Sciatic nerve (tissue), 2 donors: ENCODE results near the gene LEMD3. TPM values are rescaled to one million over a fixed set of nuclear protein-coding genes. Genes with fewer than 3 reads are reported as not detected.

Source experiments
- ATAC-seq: fragments of 200-7000 bp; cut with Tn5 transposase; one replicate; pipeline ENCODE4 v1.9.1; 2020; ENCODE audit warnings: mild to moderate bottlenecking, moderate library complexity
- DNase-seq: peaks from one replicate; pipeline ENCODE4 v3.0.0-alpha.2; 2020; ENCODE audit warnings: low spot score
- intact Hi-C: fragments of 100-400 bp; cut with DNase I; formaldehyde crosslinking; loops from one replicate; pipeline ENCODE4 v1.14.2; 2022
- total RNA-seq: library from RNA; stranded (reverse); fragmentation: NEBNext Ultra II Directional; extraction: Animal tissue kit (Norgen Biotek cat#: 25700); gene quantifications from one replicate; pipeline ENCODE4 v1.2.1, GENCODE V29; 2021
- donor health status: DM: no; HTN: no; CAD: no.
- donor health status: DM: no; HTN: no; CAD: no.

Gene LEMD3
- total RNA-seq: 33.7 TPM

DNA sequence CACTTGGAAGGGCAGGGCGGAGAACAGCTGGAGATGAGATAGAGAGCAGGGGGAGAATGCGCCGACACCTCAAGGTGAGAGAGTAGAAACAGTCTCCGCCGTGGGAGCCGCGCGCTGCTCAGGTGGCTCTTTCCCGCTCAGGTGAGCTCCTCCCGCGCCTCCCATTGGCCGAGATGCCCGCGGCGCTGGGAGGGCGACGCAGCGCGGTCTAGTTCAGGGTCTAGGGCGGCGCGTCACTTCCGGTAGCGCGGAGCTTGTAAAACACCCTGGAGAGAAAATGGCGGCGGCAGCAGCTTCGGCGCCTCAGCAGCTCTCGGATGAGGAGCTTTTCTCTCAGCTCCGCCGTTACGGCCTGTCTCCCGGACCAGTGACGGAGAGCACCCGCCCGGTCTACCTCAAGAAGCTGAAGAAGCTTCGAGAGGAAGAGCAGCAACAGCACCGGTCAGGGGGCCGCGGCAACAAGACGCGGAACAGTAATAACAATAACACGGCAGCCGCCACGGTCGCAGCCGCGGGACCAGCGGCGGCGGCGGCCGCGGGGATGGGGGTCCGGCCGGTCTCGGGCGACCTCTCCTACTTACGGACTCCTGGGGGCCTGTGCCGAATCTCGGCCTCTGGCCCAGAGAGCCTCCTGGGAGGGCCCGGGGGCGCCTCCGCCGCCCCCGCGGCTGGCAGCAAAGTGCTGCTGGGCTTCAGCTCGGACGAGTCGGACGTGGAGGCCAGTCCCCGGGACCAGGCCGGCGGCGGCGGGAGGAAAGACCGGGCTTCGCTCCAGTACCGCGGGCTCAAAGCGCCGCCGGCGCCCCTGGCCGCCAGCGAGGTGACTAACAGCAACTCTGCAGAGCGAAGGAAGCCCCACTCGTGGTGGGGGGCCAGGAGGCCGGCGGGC lies at the start of gene LEMD3:
Gene LEMD3, plus strand, starts transcription at position 264 of the 889 bp plus-strand sequence. Its CDS starts 14 bp downstream, at position 278.
- DNase-seq: peak; percentile 95
- intact Hi-C loops: no loop called here
- peak; percentile 98 for ATAC-seq

DNA sequence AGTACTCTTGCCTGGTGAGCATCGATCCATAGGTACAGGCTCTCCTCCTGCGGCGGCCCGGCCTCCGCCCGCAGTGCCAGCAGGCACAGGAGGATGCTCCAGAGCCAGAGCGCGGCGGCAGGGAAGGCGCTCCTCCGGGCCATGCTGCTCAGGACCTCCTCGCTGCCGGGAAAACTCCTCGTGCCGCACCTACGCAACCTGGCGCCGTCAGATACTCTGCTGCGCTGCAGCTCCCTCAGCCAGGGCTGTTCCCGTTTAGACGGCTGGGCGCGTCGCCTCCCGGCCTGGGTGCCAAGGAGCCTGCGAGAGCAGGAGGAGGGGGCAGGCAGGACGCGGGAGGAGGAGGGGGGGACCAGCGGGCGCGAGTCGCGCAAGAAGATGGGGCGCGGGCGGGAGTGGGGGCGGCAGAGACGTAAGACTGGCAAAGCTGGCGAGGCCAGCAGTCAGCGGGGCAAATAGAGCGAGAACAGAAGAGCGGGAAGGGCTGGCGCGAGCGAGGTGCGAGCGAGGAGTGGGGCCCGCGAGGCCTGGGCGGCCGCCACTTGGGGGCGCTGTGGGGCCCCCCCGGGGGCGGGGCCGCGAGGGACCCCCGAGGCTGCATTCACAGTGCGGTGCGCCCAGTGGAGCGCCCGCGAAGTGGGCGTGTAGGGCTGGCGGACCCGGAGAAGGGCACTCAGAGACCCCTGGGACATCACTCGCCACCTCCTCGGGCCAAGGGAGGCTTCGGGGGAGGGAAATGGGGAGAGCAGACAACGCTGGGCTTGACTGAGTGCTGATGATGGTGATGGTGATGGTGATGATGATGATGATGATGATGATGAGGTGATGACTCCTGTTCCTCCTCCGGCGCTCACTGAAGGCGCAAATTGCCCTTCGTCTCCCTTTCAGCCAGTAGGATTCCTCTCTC lies 48.1 kb upstream of the LEMD3 start, which contains the start of gene WIF1:
Gene WIF1, minus strand, starts transcription at position 257 of the 907 bp plus-strand sequence. Its CDS starts 114 bp downstream, at position 143.
- intact Hi-C loops: no loop called here
- no peak for ATAC-seq
- no peak for DNase-seq

DNA sequence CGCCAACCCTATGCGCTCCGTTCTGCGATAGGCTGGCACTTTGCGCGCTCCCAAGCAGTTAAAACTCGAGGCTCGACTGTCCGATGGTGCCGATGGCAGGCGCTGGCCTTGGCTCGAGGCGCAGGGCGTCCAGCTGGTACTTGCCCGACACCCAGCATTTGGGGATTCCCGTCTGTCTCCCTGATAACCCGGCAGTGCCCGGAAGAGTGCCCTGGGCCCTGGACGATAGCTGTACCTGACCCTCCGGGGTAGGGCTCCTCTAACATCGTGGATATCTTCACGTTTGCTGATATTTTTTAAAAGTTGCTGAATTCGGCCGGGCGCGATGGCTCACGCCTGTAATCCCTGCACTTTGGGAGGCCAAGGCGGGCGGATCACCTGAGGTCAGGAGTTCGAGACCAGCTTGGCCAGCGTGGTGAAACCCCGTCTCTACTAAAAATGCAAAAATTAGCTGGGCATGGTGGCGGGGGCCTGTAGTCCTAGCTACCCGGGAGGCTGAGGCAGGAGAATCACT lies 47.4 kb upstream of the LEMD3 start:
- no peak for DNase-seq
- intact Hi-C loops: no loop called here
- no peak for ATAC-seq

DNA sequence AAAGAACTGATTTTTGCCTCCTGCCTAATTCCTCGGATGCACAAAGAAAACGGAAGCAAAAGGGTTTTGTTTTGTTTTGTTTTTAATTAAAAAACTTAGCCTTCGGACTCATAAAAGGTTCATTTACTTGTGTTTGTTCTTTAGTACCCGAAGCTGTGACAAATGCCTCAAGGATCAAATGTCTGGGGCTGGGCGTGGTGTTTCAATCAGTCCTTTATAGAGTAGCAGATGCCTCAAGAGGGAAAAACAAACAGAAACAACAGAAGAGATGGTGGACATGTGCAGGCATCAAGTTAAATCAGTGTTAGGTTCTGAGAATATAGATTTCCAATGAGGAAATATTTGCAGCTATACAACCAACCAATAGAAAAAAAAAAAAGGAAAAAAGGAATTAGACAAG lies 46.7 kb upstream of the LEMD3 start:
- intact Hi-C loops: no loop called here
- ATAC-seq: no peak
- DNase-seq: no peak

DNA sequence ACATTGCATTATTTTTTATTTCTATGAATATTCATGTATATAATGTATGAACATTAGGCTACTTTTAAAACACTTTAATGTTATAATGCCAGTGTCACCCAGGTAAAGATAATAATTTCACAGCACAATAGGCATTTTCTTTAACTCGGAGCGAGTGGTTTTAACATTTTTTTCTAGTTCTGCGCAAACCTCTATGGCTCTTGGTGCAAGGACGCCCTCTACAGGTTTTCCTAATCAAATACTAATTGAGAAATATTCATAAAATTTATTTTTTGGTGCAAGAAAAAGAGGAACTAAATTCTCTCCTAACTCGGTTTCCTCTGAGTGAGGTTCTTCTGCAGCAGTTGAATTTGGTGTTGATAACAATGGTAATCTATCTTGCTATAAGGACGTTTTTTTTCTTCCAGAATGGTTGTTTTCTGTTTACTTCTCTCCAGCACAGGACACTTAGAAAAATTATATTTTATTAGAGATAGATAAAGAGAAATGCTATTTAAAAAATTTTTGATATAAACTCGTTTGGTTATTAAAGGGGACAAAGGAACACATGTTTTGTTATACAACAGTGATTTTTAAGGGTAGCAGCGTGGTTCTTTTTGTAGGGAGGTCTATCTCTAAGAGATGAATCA lies 45.8 kb upstream of the LEMD3 start:
- no peak for ATAC-seq
- intact Hi-C loops: no loop called here
- no peak for DNase-seq

DNA sequence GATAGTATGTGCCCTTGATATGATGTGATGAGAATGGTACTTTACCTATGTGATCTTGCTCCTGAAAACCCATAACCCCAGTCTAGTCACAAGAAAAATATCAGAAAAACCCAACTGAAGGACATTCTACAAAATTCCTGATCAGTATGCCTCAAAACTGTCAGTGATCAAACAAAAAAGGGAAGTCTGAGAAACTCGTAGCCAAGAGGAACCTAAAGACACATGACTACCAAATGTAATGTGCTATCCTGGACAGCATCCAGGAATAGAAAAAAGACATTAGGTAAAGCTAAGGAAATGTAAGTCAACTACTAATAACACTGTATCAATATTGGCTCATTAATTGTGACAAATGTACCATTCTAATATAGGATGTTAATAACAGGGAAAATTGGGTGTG lies 44.1 kb upstream of the LEMD3 start:
- intact Hi-C loops: no loop called here
- ATAC-seq: no peak
- no peak for DNase-seq

DNA sequence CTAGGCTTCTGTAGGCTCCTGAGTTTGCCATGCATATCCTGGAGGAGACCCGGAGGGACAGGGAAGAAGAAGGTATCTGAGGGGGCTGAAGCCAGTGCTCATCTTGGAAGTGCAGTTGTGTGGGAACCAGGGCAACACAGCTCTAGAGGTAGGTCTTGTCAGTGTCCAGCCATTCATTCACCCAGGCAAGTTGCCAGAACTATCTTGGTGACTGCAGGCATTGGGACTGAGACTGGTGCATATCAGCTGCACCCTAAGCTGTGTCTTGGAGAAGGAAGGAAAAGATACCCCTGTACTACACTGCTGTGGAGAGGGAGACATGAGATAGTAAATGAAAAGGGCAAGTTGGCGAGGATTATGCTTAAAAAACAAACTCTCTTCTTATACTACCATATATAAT lies 43.4 kb upstream of the LEMD3 start:
- intact Hi-C loops: no loop called here
- no peak for DNase-seq
- ATAC-seq: no peak

DNA sequence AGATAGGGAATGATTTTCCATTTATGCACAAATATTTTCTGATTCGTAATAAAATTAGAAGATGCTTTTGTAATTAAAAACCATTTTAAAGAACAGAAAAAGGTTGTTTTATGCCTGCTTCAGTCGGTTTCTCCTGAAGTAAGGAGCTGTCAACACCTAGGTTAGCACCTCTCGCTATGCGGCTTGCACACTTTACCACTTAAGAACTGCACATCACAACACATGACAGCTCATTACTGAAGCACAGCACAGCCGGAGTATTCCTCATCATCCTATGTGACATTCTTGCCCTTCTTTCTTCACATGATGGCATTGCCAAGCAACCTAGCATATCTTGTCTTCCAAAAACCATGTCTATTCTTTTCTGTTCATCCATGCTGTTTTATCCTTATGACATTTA lies 42.9 kb upstream of the LEMD3 start:
- DNase-seq: no peak
- intact Hi-C loops: no loop called here
- no peak for ATAC-seq

DNA sequence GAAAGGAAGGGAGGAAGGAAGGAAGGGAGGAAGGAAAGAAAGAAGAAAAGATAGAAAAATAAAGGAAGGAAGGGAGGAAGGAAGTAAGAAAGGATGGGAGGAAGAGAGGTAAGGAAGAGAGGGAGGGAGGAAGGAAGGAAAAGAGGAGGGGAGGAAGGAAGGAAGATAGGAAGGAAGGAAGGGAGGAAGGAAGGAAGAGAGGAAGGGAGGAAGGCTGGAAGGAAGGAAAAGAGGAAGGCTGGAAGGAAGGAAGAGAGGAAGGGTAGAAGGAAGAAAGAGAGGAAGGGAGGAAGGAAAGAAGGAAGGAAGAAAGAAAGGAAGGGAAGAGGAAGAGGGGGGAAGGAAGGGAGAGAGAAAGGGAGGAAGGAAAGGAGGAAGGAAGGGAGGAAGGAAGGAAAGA lies 35.5 kb upstream of the LEMD3 start:
- DNase-seq (no peak), ATAC-seq (no peak)
- intact Hi-C loops: no loop called here

DNA sequence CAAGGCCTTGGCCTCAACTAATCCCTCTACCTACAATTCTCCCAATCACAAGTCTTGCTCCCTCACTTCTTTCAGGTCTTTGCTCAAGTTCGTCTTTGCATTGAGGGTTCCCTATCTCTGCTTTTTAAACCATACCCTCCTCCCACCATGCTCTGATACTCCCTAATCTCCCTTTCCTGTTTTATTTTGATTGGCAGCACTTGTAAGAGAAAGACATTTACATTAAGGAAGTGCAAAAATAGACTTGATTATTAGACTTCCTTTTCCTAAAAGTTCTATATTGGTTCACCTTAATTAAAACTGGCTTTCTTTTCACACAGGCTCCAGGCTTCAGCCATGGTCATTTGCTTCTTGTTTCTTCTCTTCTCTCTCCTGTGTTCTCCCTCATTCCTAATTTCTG lies 30.0 kb upstream of the LEMD3 start:
- intact Hi-C loops: no loop called here
- no peak for DNase-seq
- ATAC-seq: no peak

DNA sequence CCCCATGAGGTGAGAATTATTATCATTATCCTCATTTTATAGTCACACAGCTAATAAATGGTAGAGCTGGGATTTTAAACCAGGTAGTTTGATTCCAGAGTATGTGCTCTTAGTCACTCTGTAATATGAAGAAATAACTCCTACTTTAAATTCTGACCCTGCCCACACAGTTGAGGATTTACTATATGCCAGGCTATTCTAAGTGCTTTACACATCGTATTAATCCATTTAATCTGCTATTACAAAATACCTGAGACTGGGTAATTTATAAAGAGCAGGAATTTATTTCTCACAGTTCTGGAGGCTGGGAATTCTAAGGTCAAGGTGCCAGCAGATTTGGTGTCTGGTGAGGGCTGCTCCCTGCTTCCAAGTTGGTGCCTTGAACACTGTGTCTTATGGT lies 28.6 kb upstream of the LEMD3 start:
- no peak for ATAC-seq
- DNase-seq: no peak
- intact Hi-C loops: no loop called here

DNA sequence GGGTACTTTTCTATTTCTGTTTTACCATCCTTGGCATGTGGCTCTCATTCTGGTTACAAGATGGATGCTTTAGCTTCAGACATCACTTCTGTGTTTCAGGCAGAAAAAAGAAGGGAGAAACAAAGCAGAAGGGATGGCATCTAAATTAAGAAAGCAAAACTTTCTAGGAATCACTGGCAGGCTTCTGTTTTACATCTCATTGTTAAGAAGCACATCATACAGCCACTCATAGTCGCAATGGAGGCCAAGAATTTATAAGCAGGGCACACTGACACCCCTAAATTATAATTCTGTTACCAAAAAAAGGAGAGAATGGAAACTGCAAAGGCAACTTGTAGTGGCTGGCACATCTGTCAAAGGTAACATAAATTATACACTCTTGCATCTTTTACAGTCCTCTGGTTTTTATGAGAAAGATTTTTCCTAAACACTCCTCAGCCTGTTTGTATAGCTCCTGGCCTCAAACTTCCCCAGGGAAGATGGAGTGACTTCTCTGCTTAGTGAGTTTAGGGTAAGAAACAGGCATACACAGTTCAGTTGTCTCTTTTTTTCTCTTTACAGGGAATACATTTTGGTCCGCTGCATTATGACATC lies 22.0 kb upstream of the LEMD3 start:
- intact Hi-C loops: no loop called here
- no peak for ATAC-seq

DNA sequence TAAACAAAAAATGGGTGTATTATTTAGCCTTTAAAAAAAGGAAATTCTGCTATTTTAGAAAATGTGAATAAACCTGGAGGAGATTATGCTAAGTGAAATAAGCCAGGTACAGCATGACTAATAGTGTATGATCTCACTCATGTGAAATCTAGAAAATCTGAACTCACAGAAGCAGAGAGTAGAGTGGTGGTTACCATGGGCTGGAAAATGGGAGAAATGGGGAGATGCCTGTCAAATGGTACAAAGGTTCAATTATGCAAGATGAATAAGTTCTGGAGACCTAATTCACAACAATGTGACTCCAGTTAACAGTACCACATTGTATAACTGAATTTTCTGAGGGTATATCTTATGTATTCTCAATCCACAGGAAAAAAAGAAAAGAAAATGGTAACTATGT lies 17.4 kb upstream of the LEMD3 start:
- intact Hi-C loops: no loop called here
- ATAC-seq (no peak), DNase-seq (no peak)

More for the DNA sequence above, 22.0 kb upstream of the LEMD3 start:
- no peak for DNase-seq

DNA sequence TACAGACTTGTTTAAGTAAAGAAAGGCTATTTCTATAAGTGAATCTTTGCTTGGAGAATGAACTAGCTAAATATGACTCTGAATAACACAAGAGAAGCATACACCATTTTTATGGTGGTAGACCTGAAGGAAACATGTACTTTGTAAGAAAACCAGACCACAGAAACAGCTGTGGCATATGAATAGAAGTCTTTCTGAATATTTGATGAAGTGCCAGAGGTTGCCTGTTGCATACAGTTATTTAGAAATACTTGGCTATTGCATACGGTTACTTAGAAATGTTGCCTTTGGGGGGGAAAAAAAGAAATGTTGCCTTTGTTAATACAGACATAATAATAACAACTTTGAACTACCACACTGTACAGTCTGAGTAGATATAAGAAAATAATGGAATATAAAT lies 16.8 kb upstream of the LEMD3 start:
- ATAC-seq (no peak), DNase-seq (no peak)
- intact Hi-C loops: no loop called here

DNA sequence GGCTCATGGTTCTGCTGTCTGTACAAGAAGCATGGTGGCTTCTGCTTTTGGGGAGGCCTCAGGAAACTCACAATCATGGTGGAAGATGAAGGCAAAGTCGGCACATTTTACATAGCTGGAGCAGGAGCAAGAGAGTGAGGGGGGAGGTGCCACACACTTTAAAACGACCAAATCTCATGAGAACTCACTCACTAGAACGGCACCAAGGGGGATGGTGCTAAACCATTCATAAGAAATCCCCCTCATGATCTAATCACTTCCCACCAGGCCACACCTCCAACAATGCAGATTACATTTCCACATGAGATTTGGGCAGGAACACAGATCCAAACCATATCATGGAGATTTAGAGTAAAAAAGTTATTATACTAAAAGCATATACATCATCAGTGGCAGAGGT lies 13.6 kb upstream of the LEMD3 start:
- intact Hi-C loops: no loop called here
- DNase-seq (no peak), ATAC-seq (no peak)

DNA sequence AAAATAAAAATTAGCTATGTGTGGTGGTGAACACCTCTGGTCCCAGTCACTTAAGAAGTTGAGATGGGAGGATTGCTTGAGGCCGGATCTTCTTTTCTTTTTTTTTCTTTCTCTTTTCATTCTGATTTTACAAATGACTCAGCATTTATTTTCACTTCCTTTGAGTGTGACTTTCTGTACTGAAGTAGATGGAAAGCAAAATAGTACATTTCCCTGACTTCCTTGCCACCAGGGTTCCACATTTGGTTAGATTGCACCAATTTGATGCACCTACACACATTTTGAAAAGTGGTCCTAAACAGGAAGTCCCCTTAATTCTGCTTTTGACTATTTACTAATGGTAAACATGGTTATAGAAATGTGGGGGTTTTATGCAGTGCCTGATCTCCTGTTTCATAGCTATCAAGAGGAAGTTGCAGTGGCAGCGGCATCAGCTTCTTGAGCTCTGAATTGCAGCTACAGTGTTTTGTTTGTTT lies 13.0 kb upstream of the LEMD3 start:
- no peak for ATAC-seq
- intact Hi-C loops: no loop called here
- DNase-seq: no peak

DNA sequence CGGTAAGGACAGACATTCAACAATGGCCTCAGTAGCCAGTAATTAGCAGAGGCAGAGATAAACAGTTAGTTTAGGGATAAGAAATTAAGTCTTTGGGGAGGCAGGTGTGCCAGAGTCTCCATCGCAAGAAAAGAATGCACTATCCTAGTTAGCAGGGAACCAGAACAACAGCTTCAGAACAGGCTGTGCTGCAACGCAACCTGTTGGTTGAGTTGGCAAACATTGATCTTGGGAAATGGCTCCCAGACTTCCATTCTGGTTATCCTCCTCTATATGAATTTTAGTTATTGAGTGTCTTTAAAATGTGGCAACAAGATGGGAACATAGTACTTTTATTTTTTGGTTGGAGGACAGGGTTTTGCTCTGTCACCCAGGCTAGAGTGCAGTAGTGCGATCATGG lies 12.3 kb upstream of the LEMD3 start:
- ATAC-seq (no peak), DNase-seq (no peak)
- intact Hi-C loops: no loop called here

DNA sequence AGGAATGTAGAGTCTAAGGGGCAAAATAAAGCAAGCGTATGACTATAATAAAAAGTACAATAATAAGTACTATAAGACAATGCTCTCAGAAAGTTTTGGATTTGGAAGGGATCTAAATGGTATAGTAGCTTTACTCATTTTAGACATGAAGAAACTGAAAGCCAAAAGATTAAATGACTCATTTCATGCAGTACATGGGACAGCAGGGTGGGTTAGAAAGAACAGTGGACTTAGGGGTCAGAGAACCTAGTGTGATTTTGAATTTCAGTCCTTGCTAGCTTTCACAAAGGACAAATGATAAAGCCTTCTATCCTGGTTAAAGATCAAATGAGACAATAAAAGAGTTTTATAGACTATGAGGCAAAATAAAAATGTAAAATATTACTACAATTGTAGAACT lies 6.8 kb upstream of the LEMD3 start:
- no peak for ATAC-seq
- DNase-seq: no peak
- intact Hi-C loops: no loop called here

DNA sequence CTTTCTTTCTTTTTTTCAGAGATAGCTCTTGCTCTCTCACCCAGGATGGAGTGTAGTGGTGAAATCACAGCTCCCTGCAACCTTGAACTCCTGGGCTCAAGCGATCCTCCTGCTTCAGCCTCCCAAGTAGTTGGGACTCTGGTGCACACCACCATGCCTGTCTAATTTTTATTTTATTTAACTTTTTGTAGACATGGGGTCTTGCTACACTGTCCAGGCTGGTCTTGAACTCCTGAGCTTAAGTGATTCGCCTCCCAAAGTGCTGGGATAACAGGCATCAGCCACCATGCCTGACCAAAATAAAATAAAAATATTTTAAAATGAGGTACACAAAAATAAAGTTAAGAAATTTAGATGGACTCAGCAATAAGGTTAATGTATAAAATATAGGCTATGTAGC lies 5.1 kb upstream of the LEMD3 start:
- intact Hi-C loops: no loop called here
- no peak for ATAC-seq
- no peak for DNase-seq
